Ecto neural progenitor cell (in vitro differentiated cells): ENCODE measurements around the gene NIT1.
"Not testable (repeated sequence)": the region's sequence is repeated elsewhere in the genome, so short reads cannot be mapped to it uniquely, and the experiment has no call there.

Experiments
- DNase-seq: peaks from one replicate; pipeline ENCODE4 v3.0.0-alpha.2; 2018; ENCODE audit warnings: low spot score

The NIT1 gene

DNA sequence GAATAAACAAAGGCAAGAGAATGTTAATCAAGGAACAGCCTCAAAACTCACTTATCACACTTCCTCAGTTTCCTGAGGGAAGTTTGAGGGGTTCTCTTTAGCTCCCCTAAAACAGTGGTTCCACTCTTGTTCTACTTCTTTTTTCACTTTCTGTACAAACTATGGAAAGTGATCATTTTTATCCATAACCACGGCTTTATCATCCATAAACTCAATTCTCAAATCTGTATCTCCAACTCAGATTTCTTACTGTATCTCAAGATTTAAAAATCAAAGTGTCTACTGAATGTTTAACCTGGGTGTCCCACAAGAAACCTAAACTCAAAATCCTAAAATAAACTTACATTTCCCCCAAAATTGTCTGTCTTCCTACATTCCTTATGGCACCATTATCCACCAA lies 4.0 kb upstream of the NIT1 start:
- DNase-seq = no peak

DNA sequence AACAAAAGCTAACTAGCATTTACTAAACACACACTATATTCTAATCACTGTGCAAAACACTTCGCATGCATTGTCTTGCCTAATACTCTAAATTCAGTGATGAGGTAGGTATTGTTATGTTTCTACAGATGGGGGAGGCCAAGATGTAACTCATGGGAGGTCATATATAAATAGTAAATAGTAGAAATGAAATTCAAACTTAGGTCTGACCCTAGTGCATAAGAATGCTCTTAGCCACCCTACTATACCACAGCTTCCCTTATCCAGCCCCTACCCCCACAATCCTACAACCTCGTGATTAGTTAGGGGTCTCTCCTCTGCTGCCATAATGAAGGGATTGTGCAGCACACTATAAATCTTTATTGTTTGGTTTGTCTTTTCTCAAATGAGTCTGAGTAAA lies 3.3 kb upstream of the NIT1 start:
- DNase-seq = no peak

DNA sequence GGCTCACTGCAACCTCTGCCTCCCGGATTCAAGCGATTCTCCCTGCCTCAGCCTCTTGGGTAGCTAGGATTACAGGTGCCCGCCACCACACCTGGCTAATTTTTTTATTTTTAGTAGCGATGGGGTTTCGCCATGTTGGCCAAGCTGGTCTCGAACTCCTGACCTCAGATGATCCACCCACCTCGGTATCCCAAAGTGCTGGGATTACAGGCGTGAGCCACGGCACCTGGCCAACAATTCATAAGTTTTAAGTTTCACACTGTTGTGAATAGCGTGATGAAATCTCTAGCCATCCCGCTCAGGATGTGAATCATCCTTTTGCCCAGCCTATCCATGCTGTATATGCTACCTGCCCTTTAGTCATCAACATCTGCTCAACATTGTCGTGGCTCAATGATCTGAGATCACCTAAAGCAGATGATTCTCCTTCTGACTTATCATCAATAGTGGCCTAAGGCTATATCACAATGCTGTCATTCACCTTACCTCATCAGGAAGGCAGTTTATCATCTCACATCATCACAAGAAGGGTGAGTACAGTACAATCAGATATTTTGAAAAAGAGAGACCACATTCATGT lies 2.7 kb upstream of the NIT1 start:
- DNase-seq = no peak

DNA sequence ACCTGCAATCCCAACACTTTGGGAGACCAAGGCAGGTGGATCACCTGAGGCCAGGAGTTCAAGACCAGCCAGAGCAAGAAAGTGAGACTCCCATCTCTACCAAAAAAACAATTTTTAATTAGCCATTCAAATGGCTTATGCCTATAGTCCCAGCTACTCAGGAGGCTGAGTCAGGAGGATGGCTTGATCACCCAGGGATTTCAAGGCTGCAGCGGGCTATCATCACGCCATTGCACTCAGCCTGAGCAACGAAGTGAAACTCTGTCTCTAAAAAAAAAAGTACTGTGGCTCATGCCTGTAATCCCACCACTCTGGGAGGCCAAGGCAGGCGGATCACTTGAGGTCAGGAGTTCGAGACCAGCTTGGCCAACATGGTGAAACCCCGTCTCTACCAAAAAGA lies 1.9 kb upstream of the NIT1 start:
- DNase-seq = not testable (repeated sequence)

DNA sequence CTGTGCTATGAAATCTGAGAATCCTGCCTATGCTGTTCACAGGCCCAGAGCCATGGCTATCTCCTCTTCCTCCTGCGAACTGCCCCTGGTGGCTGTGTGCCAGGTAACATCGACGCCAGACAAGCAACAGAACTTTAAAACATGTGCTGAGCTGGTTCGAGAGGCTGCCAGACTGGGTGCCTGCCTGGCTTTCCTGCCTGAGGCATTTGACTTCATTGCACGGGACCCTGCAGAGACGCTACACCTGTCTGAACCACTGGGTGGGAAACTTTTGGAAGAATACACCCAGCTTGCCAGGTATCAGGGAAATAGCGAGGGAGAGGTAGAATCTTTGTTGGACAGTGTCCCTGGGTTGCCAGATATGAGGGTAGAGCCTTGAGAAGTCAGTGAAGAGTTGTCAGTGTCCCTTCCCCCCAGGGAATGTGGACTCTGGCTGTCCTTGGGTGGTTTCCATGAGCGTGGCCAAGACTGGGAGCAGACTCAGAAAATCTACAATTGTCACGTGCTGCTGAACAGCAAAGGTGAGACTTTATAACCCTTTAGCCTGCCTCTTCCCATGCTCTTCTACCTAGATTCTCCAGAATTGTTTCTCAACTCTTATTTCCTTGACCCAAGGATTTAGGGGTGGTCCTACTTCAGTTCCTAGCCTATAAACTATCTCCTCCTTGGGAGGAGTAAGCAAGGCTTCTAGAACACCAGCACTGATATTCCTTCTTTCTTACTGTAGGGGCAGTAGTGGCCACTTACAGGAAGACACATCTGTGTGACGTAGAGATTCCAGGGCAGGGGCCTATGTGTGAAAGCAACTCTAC lies 1.4 kb downstream of the NIT1 start:
- no peak for DNase-seq

DNA sequence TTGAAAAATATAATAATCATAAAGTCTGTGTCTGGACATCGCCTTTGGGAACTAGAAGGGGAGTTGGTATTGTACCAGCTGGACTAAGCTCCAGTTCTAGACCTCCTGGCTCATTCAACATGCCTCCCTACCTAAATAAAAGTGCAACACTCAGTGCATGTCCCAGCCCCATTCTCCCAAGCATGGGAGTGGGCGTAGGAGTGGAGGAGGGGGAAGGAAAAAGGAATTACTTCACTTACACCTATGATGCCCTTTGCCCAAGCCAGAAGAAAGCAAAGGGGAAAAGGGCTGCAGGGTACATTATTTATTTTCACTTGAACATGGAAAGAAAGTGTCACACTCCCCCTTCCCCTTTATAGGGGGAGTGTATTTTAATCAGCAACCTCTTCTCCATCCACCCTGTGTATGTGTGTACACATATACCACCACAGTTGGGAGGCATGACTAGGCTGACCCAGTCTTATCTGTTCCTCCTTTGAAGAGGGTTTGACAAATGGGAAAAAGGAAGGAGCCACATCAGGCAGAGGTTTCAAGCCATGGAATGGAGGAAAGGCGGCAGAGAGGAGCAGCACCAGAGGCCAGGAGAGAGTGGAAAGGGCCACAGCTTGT lies 3.2 kb downstream of the NIT1 start:
- DNase-seq = no peak

DNA sequence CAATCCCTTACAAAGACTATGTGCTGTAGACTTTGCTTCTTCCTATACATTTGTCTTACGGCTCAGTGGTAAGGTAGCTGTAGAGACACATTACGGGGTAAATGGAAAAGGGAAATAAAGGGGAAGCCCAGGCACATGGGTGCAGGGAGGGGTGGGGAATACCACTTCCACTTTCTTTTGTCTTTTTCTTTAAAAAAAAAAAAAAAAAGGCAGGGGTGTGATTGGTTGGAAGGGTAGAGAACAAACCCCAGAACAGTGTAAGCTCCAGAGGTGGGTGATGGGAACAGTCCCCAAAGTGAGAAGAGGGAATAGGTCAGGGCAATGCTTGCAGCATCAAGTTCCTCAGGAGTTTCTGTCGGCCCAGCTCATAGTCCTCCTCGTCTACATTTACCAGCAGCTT lies 3.9 kb downstream of the NIT1 start:
- DNase-seq = no peak

DNA sequence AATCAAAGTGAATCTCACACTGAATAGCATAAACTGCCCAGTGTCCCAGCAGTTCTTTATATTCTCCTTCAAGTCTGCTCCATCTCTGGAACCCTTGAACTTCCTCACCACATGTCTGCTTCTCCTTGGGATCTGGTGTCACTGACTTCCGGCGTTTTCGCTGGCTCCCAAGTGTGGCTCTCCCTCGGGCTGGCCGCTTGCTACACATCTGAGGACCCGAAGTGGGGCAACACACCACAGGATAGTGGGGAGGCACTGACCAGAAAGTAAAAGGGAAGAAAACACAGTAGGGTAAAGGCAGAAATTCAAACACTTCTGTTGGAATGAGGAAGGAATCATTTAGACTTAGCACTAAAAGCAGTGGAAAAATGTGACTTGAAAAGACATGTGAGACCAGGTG lies 5.1 kb downstream of the NIT1 start:
- DNase-seq = no peak

DNA sequence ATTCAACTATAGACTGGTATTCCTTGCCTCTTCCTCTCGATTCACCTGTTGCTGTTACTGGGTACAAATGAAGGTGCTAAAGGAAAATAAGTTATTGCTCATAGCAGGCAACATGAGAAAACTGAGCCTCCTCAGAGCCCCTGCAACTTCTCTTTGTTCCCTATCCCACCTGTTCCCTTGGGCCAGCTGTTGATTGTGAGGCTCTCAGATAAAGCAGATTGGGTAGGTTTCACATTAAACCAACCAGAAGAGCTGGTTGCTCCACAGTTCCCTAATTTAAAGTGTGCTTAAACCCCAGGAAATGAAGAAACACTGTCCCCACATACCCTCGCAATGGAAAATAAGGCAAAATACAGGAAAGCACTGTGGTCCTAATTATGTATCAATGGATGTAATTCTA lies 9.7 kb downstream of the NIT1 start:
- no peak for DNase-seq

DNA sequence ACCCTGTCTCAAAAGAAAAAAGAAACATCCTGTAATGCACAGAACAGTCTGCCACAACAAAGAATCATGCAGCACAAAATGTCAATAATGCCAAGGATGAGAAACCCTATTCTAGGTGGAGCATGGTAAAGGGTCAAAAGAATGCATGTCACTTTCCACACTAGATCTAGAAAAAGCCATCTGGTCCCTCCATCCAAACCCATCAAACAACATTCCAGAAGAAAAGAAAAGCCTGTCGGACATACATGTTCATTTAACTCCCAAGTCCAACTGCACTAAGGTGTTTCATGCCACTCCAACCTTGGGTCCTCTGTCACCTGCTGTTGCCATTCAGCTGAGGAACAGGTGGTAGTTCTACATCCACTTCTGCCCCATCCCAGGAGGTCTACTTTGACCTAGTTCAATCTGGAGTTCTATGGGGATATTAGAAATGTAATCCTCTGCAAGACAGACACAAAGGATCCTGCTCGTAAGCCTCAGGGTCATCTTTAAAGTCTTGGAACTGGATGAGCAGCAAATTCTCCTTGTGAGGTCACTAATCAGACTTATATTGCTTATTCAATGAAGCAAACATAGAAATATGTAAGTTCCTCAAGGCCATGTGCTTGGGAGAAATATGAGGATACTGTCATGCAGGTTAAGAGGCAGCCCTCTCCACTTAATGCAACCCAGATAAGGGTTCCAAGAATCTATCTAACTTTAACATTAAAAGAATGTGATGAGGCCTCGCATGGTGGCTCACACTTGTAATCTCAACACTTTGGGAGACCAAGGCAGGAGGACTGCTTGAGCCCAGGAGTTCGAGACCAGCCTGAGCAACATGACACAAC lies 10.9 kb downstream of the NIT1 start:
- DNase-seq = no peak

DNA sequence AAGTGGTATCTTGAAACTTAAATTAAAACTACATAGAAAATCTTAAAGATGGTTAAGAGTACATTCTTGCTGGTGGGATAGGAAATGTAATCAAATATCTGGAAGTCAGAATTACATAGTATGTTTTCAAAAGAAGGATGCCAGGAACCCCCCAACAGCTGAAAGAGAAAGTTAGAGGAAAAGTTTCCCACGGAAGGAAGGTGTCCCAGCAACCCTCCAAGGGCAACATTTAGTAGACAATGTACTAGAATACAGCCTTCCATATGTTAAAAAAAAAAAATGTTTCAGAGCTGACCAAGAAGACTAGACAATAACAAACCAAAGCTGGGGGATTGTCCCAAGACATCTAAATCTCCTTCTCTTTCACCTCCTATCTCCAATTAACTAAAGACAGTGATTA lies 12.4 kb downstream of the NIT1 start:
- DNase-seq = no peak

DNA sequence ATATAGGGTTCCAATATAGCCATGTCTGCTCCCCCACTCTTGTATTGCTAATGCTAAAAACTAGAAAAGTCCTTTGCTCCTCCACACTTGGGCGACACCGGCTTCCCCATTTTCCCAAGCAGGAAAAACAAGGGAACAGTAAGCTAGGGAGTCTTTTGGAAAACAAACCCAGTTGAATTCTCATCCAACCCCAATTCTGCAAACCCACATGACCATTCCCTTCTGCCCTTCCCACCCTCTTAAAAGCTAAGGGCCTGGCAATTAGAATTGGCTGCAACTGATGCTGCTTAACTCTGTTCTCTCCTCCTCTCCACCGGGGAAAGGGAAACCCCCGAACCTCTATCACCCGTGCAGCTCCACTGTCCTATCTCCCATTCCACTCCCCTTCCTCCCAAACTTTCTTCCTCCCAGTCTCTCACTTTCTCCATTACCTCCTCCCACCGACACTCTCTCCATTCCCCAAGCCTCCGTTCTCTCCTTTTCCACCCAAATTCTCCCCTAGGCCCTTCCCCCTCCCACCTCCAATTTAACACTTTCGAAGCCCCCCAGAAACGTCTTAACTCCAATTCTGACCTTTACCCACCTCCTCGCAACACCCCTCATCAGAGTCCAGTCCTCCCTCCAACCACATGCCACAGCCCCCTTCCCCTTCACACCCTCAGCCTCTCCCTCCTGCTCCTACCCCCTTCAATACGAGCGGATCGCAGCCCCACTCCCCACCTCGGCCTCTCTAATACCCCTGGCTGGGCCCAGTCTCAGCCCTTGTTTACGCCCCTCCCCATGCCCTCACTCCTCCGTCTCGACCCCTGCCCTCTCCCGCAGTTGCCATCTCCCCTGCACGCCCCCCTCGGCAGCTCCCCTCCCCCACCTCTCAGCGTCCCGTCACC lies 13.9 kb downstream of the NIT1 start:
- peak; percentile 50 for DNase-seq

DNA sequence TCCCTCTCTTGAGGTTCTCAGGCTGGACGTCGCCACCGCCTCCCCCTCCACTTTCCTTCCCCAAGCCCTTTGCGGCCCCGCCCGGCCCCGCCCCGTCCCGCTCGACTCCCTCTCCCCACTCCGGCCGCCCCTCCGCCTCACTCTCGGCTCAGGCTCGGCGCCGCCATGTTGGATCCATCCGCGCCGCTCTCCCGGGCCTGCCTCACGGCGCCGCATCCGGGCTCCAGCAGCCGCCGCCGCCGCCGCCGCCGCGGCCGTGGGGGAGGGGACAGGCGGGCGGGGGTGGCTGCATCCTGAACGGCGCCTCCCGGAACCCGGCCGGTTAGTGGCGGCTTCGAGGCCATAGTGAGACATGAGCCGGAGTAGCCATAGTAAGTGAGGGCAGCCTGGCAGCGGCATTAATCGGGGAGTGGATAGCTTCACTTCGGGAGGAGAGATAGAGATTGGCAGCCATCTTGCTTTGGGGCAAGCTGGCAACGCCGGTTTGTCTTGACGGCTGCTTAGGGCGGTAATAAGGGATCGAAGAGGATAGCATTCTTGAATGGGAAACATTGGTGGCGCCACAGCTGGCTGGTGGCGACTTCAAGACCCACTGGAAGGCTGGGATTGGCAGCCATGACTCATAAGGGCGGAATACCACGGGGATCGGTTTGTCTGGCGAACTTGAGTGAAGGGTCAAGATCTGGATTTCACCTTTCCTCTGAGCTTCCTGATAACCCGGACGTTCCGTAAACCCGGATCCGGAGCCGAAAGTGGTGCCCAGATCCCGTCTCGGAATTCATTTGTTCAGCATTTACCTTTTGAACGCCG lies 14.7 kb downstream of the NIT1 start, which contains the start of gene DEDD:
TSS of gene DEDD (minus strand) at position 258 of the 810 bp plus-strand sequence. CDS start 8,205 bp downstream, outside the sequence.
- peak; percentile 95 for DNase-seq

DNA sequence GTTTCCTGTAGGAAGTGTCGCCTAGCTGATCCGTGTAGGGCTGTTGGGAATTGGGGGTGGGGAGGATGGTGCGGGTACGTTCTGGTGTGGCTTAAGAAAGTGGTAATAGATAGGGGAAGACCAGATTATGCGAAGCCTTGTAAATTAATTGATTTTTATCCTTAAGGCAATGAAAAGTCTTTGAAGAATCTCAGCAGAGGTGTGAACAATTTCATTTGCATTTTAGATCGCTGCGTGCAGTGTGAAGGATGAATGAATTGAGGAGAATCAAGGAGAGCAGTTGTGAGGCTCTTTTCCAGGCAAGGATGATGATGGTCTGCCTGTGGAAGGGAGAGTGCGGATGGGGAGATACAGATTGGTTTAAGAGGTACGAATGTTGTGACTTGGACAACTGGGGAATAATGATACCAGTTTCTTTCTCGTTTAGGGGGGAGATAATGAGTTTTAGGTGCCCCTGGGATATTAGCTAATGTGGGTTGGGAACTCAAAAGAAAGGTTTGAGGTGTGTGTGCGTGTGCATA lies 15.4 kb downstream of the NIT1 start:
- DNase-seq = no peak

DNA sequence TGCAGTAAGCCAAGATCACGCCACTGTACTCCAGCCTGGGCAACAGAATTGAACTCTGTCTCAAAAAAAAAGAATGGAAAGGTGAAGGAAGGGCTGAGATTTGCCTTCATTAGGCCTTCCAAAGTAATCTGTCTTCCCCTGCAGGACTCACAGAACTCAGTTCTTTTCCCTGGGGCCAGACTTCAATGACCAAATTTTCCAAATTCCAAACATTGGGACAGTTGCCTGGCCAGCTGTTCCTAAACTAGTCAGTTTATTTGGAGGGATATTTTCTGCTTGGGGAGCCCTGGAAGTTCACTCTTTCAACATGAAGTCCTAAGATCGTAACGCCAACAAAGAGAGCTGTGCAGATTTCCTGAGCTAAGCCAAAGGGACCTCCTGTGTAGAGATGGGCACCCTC lies 20.0 kb downstream of the NIT1 start:
- DNase-seq = no peak

DNA sequence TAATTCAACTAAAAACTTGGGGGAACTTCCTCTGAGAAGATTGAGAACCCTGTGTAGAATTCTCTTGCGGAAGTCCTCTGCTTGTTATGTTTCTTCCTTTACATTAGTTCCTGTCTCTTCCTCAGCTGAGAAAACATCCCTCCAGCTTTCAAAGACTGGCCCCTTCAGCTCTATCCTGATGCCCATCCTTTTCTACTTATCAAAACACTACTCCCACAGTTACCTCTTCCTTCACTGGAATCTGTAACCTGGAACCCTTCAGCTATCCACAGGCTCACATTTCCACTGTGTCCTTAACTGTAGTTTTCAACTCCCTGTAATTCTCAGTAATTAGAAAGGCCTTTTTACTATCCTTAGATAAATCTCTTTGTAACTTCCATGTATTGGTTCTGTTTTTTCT lies 20.5 kb downstream of the NIT1 start:
- no peak for DNase-seq

DNA sequence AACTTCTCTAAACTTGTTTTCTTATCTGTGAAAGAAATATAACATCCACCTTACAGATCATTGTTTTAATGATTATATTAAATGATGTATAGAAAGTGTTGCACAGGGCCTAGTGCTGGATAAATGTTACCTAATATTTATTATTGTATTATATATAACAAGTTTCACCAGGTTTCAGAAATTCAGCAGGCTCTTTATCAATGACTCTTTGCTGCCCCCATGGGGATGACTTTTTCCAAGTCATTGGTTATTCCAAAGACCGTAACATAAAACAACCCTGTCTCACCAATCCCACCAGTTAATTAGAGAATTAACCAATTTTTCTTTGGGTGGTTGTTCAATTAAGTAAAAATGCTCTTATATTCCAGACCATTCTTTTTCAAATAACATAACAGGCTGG lies 21.9 kb downstream of the NIT1 start:
- no peak for DNase-seq

DNA sequence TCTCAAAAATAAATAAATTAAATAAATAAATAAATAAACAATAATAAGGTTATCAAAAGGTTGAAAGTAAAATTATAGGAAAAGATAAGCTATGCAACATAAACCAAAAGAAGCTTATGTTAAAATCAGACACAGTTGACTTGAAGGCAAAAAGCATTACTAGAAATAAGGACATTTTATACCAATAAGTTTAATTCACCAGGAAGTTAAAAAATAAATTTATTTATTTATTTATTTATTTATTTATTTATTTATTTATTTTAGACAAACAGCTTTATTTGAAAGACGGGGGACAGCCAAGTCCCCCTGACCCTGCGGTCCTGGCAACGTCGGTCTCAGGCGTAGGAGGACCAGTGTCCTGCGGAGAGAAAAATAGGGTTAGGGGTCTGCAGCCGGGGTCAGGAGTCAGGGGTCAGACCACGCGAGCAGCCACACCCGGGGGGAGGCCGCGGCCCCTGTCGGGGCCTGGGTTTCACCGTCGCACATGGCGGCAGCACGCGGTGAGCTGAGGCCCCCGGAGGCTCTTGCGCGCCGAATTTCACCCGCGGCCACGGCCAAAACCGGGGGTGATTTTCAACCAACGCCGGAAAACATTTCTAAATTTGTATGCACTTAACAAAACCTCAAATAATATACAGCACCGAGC lies 23.0 kb downstream of the NIT1 start:
- DNase-seq = no peak

DNA sequence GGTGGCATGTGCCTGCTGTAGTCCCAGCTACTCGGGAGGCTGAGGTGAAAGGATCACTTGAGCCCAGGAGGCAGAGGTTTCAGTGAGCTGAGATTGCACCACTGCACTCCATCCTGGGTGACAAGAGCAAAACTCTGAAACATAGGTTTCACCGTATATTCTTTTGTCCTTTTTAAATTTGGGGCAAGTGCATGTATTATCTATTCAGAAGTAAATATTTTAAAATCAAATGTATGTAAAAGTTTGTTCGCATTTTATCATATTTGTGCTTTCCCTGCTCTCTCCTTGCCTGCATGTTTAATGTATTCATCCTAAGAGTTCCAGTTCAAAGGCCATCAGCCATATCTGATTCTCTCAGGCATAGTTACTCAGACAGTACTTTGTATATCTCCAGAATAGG lies 27.9 kb downstream of the NIT1 start:
- no peak for DNase-seq

DNA sequence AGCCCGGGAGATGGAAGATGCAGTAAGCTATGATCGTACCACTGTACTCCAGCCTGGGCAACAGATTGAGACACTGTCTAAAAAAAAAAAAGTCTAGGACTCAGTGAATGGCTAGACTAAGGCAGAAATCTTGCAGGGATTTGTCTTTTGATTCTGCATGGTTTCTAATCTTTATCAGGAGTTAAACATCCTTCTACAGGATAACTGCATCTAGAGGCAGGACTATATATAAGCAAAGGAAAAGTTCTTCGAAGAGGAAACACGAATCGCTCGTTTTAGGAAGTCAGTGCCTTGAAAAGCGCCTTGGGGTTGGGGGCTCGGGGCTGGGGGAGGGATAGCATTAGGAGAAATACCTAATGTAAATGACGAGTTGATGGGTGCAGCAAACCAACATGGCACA lies 35.3 kb downstream of the NIT1 start:
- DNase-seq = no peak
